ENCODE measurements around the gene PEAK3. TPM values are rescaled to one million over a fixed set of nuclear protein-coding genes. Genes with fewer than 3 reads are reported as not detected.

Gene PEAK3
- total and polyA plus RNA-seq, 7 donors, result 0.01 to 0.20 (median 0.13) TPM; not detected in 1

GRCh38 chr19:2253106-2254063, 28.6 kb downstream of the PEAK3 start:
- peak in 1 of 4 donors; percentile 1 for ATAC-seq
- Histone ChIP-seq H3K27ac (peak overlapping the region; percentile 100), H3K36me3 (ENCODE audit: insufficient read depth in 1 of 2, low read depth in 1 of 2) (peaks cover 0 to 28% of the 10 kb centered on the region in 2 donors), H3K9me3 (no peaks in the 10 kb centered on the region), H3K4me3 (peak overlapping the region; percentile 72), H3K27me3 (ENCODE audit: insufficient read depth in 3 of 3, low read length in 2 of 3) (peaks cover 0 to 13% (median 0%) of the 10 kb centered on the region in 3 donors), H3K4me1 (peaks cover 30% of the 10 kb centered on the region)
- WGBS, 3 donors, result 41 to 45% (median 43%) methylated on average over 62 to 77 of the region's 77 CpGs
- no peak for DNase-seq
- intact Hi-C loops (cut with DNase I), result loop anchor here in 1 of 2 donors (2.0 kb wide), 1 partner anchor 13 kb away; no protein-coding TSS in a partner anchor
- TF ChIP-seq, protein P1, sequence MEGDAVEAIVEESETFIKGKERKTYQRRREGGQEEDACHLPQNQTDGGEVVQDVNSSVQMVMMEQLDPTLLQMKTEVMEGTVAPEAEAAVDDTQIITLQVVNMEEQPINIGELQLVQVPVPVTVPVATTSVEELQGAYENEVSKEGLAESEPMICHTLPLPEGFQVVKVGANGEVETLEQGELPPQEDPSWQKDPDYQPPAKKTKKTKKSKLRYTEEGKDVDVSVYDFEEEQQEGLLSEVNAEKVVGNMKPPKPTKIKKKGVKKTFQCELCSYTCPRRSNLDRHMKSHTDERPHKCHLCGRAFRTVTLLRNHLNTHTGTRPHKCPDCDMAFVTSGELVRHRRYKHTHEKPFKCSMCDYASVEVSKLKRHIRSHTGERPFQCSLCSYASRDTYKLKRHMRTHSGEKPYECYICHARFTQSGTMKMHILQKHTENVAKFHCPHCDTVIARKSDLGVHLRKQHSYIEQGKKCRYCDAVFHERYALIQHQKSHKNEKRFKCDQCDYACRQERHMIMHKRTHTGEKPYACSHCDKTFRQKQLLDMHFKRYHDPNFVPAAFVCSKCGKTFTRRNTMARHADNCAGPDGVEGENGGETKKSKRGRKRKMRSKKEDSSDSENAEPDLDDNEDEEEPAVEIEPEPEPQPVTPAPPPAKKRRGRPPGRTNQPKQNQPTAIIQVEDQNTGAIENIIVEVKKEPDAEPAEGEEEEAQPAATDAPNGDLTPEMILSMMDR (IDR thresholded peaks at IDR 0.05), result no peak

DNA sequence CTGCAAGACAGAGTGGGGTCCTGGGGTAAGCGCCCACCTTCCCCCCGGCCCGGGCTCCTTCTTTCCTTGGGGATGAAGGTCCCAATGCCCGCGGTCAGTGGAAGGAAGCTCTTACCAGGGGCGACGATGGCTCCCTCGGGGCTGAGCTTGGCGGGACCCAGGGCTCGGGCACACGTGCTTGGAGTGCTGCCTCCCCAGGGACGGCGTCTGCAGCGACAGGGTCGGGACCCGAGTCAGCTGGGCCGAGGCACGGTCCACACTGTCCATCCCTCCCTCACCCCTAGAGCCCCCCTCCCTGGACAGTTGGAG, 29.2 kb downstream of the PEAK3 start:
- TF ChIP-seq, protein P1 (IDR thresholded peaks at IDR 0.05), result no peak
- H3K9me3 ChIP-seq, result no peaks in the 10 kb centered on the region
- H3K27me3 ChIP-seq (ENCODE audit: insufficient read depth in 3 of 3, low read length in 2 of 3), result peaks cover 0 to 13% (median 0%) of the 10 kb centered on the region in 3 donors
- DNase-seq (no peak), ATAC-seq (no peak)
- 27 to 37% (median 28%) methylated on average over 17 to 18 of the region's 18 CpGs for WGBS, 3 donors
- peaks cover 30% of the 10 kb centered on the region for H3K4me1 ChIP-seq
- H3K4me3 ChIP-seq, result peak overlapping the region; percentile 72
- intact Hi-C loops (cut with DNase I), result no loop called here
- H3K36me3 ChIP-seq (ENCODE audit: insufficient read depth in 1 of 2, low read depth in 1 of 2), result peaks cover 0 to 28% of the 10 kb centered on the region in 2 donors
- H3K27ac ChIP-seq, result peak overlapping the region; percentile 100

DNA sequence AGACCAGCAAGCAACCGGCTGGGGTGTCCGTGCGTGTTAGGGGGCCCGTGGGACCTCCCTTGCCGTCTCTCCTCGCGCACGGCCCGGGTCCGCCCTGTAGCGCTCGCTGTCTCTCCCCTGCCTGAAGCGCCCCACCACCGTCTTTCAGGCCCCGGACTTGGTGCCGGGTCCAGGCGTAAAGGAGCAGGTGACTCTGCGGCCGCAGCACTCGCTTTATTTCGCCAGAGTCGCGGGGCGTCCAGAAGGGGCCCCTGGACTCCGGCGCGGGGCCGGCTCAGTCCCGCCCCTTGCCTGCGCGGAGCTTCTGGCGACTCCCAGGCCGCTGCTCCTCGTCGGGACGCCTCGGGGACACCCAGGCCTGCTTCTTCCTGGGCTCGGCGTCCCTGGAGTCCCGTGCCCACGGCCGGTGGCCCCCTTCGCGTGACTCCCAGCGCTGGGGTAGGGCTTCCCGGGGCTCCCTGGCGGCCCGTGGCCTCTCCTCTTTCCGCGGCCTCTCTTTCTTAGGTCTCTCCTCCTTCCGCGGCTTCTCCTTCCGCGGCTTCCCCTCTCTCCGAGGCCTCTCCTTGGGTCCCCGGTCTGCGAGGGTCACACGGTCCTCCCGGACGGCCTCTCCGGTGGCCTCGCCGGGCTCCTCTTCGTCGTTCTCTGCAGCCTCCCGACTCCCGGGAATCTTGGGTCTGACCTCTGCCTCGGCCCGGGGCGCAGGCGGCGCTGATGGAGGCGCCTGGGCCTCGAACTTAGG, 29.7 kb downstream of the PEAK3 start:
- Histone ChIP-seq H3K27ac (peak overlapping the region; percentile 100), H3K4me1 (peaks cover 34% of the 10 kb centered on the region), H3K27me3 (ENCODE audit: insufficient read depth in 3 of 3, low read length in 2 of 3) (peaks cover 0 to 13% (median 0%) of the 10 kb centered on the region in 3 donors), H3K4me3 (peak overlapping the region; percentile 72), H3K36me3 (ENCODE audit: insufficient read depth in 1 of 2, low read depth in 1 of 2) (peaks cover 0 to 33% of the 10 kb centered on the region in 2 donors), H3K9me3 (no peaks in the 10 kb centered on the region)
- no peak for ATAC-seq
- 62 to 64% (median 64%) methylated on average over 64 to 74 of the region's 74 CpGs for WGBS, 3 donors
- no peak for DNase-seq
- TF ChIP-seq, protein P1 (IDR thresholded peaks at IDR 0.05), result no peak
- intact Hi-C loops (cut with DNase I), result no loop called here

DNA sequence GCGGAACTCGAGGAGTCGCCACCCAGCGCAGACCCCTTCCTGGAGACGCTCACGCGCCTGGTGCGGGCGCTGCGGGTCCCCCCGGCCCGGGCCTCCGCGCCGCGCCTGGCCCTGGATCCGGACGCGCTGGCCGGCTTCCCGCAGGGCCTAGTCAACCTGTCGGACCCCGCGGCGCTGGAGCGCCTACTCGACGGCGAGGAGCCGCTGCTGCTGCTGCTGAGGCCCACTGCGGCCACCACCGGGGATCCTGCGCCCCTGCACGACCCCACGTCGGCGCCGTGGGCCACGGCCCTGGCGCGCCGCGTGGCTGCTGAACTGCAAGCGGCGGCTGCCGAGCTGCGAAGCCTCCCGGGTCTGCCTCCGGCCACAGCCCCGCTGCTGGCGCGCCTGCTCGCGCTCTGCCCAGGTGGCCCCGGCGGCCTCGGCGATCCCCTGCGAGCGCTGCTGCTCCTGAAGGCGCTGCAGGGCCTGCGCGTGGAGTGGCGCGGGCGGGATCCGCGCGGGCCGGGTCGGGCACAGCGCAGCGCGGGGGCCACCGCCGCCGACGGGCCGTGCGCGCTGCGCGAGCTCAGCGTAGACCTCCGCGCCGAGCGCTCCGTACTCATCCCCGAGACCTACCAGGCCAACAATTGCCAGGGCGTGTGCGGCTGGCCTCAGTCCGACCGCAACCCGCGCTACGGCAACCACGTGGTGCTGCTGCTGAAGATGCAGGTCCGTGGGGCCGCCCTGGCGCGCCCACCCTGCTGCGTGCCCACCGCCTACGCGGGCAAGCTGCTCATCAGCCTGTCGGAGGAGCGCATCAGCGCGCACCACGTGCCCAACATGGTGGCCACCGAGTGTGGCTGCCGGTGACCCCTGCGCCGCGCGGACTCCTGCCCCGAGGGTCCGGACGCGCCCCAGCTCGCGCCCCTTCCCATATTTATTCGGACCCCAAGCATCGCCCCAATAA, 30.6 kb downstream of the PEAK3 start:
- DNase-seq, result no peak
- TF ChIP-seq, protein P1 (IDR thresholded peaks at IDR 0.05), result no peak
- H3K4me3 ChIP-seq, result no peak overlapping the region
- peaks cover 0 to 42% of the 10 kb centered on the region in 2 donors for H3K36me3 ChIP-seq (ENCODE audit: insufficient read depth in 1 of 2, low read depth in 1 of 2)
- H3K27ac ChIP-seq, result peak overlapping the region; percentile 34
- no peaks in the 10 kb centered on the region for H3K9me3 ChIP-seq
- H3K4me1 ChIP-seq, result peaks cover 39% of the 10 kb centered on the region
- 53 to 63% (median 62%) methylated on average over 78 to 125 of the region's 125 CpGs for WGBS, 3 donors
- intact Hi-C loops (cut with DNase I), result no loop called here
- ATAC-seq, result no peak
- H3K27me3 ChIP-seq (ENCODE audit: insufficient read depth in 3 of 3, low read length in 2 of 3), result peaks cover 0 to 13% (median 0%) of the 10 kb centered on the region in 3 donors
